Muscle layer of colon (tissue), 2 donors: ENCODE data around the gene FNBP1.

Experiments
- H3K27ac ChIP-seq: one replicate; pipeline ENCODE4 v1.7.0; 2013; ENCODE audit warnings: low read depth, mild to moderate bottlenecking, low read length, moderate library complexity
- H3K27me3 ChIP-seq, 2 donors: one replicate each; pipeline ENCODE4 v1.7.0; 2013; ENCODE audit warnings: low read length in 2 of 2, mild to moderate bottlenecking in 2 of 2; ENCODE audit not compliant: insufficient read depth in 2 of 2, control insufficient read depth in 1 of 2
- H3K36me3 ChIP-seq: one replicate; pipeline ENCODE4 v1.7.0; 2013; ENCODE audit warnings: mild to moderate bottlenecking, low read length; ENCODE audit not compliant: insufficient read depth
- H3K4me1 ChIP-seq: one replicate; pipeline ENCODE4 v1.7.0; 2013; ENCODE audit warnings: mild to moderate bottlenecking, low read length; ENCODE audit not compliant: insufficient read depth
- H3K4me3 ChIP-seq, 2 donors: one replicate each; pipeline ENCODE4 v1.7.0; 2013; ENCODE audit warnings: low read length in 2 of 2, low read depth in 1 of 2, mild to moderate bottlenecking in 1 of 2, moderate library complexity in 1 of 2
- H3K9ac ChIP-seq: one replicate; pipeline ENCODE4 v1.7.0; 2013; ENCODE audit warnings: low read length
- H3K9me3 ChIP-seq: one replicate; pipeline ENCODE4 v1.7.0; 2013; ENCODE audit warnings: mild to moderate bottlenecking, low read length
- donor health status: abdominal sarcoma.
- donor health status: Adenocarcinoma of cecum.

FNBP1 gene

GRCh38 chr9:129921905-129922304 is 121.1 kb downstream of the FNBP1 start:
- Histone ChIP-seq H3K27me3 (no peaks in the 10 kb centered on the region), H3K9ac (no peak overlapping the region), H3K9me3 (no peaks in the 10 kb centered on the region), H3K4me1 (no peaks in the 10 kb centered on the region), H3K36me3 (peaks cover 63% of the 10 kb centered on the region), H3K27ac (no peak overlapping the region), H3K4me3 (no peak overlapping the region)

- Histone ChIP-seq H3K9me3 (no peaks in the 10 kb centered on the region), H3K4me3 (no peak overlapping the region), H3K27me3 (no peaks in the 10 kb centered on the region), H3K4me1 (no peaks in the 10 kb centered on the region), H3K9ac (no peak overlapping the region), H3K36me3 (peaks cover 52% of the 10 kb centered on the region), H3K27ac (no peak overlapping the region)
These were observed 123.1 kb downstream of the FNBP1 start for GRCh38 chr9:129919841-129920240.

- Histone ChIP-seq H3K9me3 (no peaks in the 10 kb centered on the region), H3K9ac (no peak overlapping the region), H3K27ac (no peak overlapping the region), H3K4me3 (no peak overlapping the region), H3K4me1 (no peaks in the 10 kb centered on the region), H3K27me3 (no peaks in the 10 kb centered on the region), H3K36me3 (peaks cover 46% of the 10 kb centered on the region)
These were observed 123.7 kb downstream of the FNBP1 start for GRCh38 chr9:129919277-129919676.

GRCh38 chr9:129918296-129918950 is 124.6 kb downstream of the FNBP1 start:
- H3K36me3 ChIP-seq = peaks cover 37% of the 10 kb centered on the region
- no peak overlapping the region for H3K4me3 ChIP-seq
- no peak overlapping the region for H3K9ac ChIP-seq
- no peaks in the 10 kb centered on the region for H3K9me3 ChIP-seq
- H3K4me1 ChIP-seq = no peaks in the 10 kb centered on the region
- no peaks in the 10 kb centered on the region for H3K27me3 ChIP-seq
- no peak overlapping the region for H3K27ac ChIP-seq

- H3K9me3 ChIP-seq = no peaks in the 10 kb centered on the region
- no peak overlapping the region for H3K4me3 ChIP-seq
- H3K27me3 ChIP-seq = no peaks in the 10 kb centered on the region
- no peaks in the 10 kb centered on the region for H3K4me1 ChIP-seq
- peaks cover 27% of the 10 kb centered on the region for H3K36me3 ChIP-seq
- no peak overlapping the region for H3K27ac ChIP-seq
- H3K9ac ChIP-seq = no peak overlapping the region
These were observed 126.3 kb downstream of the FNBP1 start for GRCh38 chr9:129916707-129917106.

GRCh38 chr9:129914051-129914450 is 128.9 kb downstream of the FNBP1 start:
- Histone ChIP-seq H3K27me3 (no peaks in the 10 kb centered on the region), H3K36me3 (peaks cover 24% of the 10 kb centered on the region), H3K4me3 (no peak overlapping the region), H3K4me1 (no peaks in the 10 kb centered on the region), H3K9me3 (no peaks in the 10 kb centered on the region), H3K9ac (no peak overlapping the region), H3K27ac (no peak overlapping the region)

GRCh38 chr9:129910628-129911567 is 132.1 kb downstream of the FNBP1 start:
- Histone ChIP-seq H3K9me3 (no peaks in the 10 kb centered on the region), H3K27ac (no peak overlapping the region), H3K27me3 (no peaks in the 10 kb centered on the region), H3K9ac (no peak overlapping the region), H3K4me3 (no peak overlapping the region), H3K4me1 (no peaks in the 10 kb centered on the region), H3K36me3 (peaks cover 43% of the 10 kb centered on the region)

GRCh38 chr9:129909851-129910250 is 133.1 kb downstream of the FNBP1 start:
- Histone ChIP-seq H3K4me3 (no peak overlapping the region), H3K4me1 (no peaks in the 10 kb centered on the region), H3K36me3 (peaks cover 42% of the 10 kb centered on the region), H3K27me3 (no peaks in the 10 kb centered on the region), H3K27ac (no peak overlapping the region), H3K9me3 (no peaks in the 10 kb centered on the region), H3K9ac (no peak overlapping the region)

GRCh38 chr9:129908906-129909305 is 134.1 kb downstream of the FNBP1 start:
- H3K27me3 ChIP-seq = no peaks in the 10 kb centered on the region
- no peak overlapping the region for H3K9ac ChIP-seq
- H3K27ac ChIP-seq = no peak overlapping the region
- no peaks in the 10 kb centered on the region for H3K9me3 ChIP-seq
- no peak overlapping the region for H3K4me3 ChIP-seq
- peaks cover 46% of the 10 kb centered on the region for H3K36me3 ChIP-seq
- no peaks in the 10 kb centered on the region for H3K4me1 ChIP-seq

- H3K4me3 ChIP-seq = no peak overlapping the region
- H3K9me3 ChIP-seq = no peaks in the 10 kb centered on the region
- peaks cover 56% of the 10 kb centered on the region for H3K36me3 ChIP-seq
- H3K27ac ChIP-seq = no peak overlapping the region
- no peaks in the 10 kb centered on the region for H3K4me1 ChIP-seq
- no peak overlapping the region for H3K9ac ChIP-seq
- H3K27me3 ChIP-seq = no peaks in the 10 kb centered on the region
These were observed 135.8 kb downstream of the FNBP1 start for GRCh38 chr9:129907201-129907600.

DNA sequence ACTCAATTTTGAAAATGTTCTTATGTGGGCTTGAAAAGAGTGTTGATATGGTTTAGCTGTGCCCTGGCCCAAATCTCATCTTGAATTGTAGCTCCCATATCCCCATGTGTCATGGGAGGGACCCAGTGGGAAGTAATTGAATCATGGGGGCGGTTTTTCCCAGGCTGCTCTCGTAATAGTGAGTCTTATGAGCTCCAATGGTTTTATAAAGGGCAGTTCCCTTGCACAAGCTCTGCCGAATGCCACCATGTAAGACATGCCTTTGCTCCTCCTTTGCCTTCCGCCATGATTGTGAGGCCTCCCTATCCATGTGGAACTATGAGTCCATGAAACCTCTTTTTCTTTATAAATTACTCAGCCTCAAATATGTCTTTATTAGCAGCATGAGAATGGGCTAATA is 136.7 kb downstream of the FNBP1 start:
- Histone ChIP-seq H3K27me3 (no peaks in the 10 kb centered on the region), H3K36me3 (peaks cover 59% of the 10 kb centered on the region), H3K27ac (no peak overlapping the region), H3K9ac (no peak overlapping the region), H3K4me3 (no peak overlapping the region), H3K4me1 (no peaks in the 10 kb centered on the region), H3K9me3 (no peaks in the 10 kb centered on the region)
